ENCODE measurements around the gene PRKCA.

Gene PRKCA

DNA sequence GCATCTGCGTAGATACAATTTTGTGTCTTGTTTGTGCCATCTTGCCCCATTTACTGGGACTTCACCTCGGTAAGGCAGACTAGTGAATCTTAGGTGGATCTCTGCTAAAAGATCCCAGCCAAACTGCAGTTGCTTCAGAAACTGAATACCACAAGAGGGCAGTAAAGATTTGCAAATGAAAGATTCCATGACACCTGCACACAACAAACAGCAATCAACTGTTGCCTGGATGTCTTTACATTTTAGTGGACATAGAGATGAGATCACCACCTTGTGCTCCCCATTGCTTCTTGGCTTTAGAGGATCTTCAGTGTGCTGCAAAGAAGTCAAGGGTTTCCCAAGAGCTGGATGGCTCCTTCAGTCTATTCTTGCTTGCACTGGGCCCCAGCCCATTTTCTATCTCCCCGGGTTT lies 413.3 kb downstream of the PRKCA start:
- peak; percentile 64 for DNase-seq (ENCODE audit: low read depth)
- TF ChIP-seq, protein P1, sequence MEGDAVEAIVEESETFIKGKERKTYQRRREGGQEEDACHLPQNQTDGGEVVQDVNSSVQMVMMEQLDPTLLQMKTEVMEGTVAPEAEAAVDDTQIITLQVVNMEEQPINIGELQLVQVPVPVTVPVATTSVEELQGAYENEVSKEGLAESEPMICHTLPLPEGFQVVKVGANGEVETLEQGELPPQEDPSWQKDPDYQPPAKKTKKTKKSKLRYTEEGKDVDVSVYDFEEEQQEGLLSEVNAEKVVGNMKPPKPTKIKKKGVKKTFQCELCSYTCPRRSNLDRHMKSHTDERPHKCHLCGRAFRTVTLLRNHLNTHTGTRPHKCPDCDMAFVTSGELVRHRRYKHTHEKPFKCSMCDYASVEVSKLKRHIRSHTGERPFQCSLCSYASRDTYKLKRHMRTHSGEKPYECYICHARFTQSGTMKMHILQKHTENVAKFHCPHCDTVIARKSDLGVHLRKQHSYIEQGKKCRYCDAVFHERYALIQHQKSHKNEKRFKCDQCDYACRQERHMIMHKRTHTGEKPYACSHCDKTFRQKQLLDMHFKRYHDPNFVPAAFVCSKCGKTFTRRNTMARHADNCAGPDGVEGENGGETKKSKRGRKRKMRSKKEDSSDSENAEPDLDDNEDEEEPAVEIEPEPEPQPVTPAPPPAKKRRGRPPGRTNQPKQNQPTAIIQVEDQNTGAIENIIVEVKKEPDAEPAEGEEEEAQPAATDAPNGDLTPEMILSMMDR (IDR thresholded peaks at IDR 0.05; ENCODE audit: low read depth, low read length), result peak; percentile 70
- TF ChIP-seq, protein P2, sequence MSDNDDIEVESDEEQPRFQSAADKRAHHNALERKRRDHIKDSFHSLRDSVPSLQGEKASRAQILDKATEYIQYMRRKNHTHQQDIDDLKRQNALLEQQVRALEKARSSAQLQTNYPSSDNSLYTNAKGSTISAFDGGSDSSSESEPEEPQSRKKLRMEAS (IDR thresholded peaks at IDR 0.05; ENCODE audit: low read depth, low read length), result no peak
- TF ChIP-seq MYC (IDR thresholded peaks at IDR 0.05; ENCODE audit: low read depth, low read length), result no peak
- no peak for TF ChIP-seq POLR2A (IDR thresholded peaks at IDR 0.05; ENCODE audit: extremely low read depth, insufficient read length)
- H3K4me3 ChIP-seq (ENCODE audit: low read depth, low read length), result no peak overlapping the region

DNA sequence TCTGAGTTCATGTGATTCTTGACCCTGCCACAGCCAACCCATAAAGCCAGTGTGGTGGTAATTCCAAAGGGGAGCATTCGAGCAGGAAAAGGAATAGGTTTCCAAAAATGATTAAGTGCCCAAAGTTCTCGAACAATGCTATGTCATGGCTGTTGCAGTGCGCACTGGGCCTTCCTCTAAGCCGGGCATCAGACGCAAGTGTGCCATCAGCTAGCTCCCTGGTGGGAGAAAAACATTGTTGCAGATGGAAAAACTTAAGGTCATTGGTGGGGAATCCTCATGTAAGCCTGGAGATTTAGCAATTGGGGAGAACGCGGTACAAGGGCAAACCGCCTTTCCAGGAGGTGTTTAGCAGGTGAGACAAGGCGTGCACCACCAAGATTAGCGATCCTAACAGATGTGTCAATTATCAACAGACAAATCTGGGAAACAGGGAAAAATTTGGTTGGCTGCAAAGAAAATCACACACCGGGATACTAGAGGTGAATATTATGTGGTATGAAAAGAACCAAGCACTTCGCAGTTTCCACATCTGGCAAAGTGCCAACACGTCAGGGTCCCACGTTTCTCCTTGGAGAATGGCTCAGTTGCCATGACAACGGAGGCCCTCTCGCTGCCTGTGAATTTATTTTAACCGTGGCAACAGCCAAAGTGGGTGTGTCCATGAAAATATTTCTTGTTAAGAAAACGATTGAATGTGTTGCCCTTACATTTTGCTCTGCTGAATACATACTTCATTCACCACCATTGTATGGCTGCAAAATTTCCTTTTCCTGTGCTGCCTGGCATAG lies 414.0 kb downstream of the PRKCA start:
- DNase-seq (ENCODE audit: low read depth), result no peak
- TF ChIP-seq MYC (IDR thresholded peaks at IDR 0.05; ENCODE audit: low read depth, low read length) (no peak), POLR2A (IDR thresholded peaks at IDR 0.05; ENCODE audit: extremely low read depth, insufficient read length) (no peak)
- TF ChIP-seq, protein P2 (IDR thresholded peaks at IDR 0.05; ENCODE audit: low read depth, low read length), result no peak
- TF ChIP-seq, protein P1 (IDR thresholded peaks at IDR 0.05; ENCODE audit: low read depth, low read length), result no peak
- no peak overlapping the region for H3K4me3 ChIP-seq (ENCODE audit: low read depth, low read length)

DNA sequence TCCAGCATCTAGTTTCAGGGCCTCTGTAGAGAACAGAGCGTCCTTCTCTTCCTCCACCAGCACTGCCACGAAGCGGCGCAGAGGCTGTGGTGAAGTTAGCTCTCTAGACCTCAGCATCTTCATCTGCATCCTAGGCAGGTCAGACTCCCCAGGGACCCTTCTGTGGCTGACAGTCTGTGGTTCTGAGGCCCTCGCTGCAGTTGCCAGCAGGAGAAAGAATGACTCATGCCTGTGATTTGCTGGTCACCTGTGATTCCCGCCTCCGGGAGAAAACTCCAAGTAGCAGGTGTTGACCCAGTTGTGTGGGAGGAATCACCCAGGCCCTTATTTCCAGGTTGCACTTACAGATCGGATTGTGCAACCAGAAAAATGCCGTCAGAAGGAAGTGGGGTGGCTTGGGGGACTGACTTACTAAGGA lies 415.2 kb downstream of the PRKCA start:
- TF ChIP-seq, protein P2 (IDR thresholded peaks at IDR 0.05; ENCODE audit: low read depth, low read length), result no peak
- TF ChIP-seq, protein P1 (IDR thresholded peaks at IDR 0.05; ENCODE audit: low read depth, low read length), result no peak
- TF ChIP-seq POLR2A (IDR thresholded peaks at IDR 0.05; ENCODE audit: extremely low read depth, insufficient read length) (no peak), MYC (IDR thresholded peaks at IDR 0.05; ENCODE audit: low read depth, low read length) (no peak)
- peak; percentile 31 for DNase-seq (ENCODE audit: low read depth)
- H3K4me3 ChIP-seq (ENCODE audit: low read depth, low read length), result no peak overlapping the region

DNA sequence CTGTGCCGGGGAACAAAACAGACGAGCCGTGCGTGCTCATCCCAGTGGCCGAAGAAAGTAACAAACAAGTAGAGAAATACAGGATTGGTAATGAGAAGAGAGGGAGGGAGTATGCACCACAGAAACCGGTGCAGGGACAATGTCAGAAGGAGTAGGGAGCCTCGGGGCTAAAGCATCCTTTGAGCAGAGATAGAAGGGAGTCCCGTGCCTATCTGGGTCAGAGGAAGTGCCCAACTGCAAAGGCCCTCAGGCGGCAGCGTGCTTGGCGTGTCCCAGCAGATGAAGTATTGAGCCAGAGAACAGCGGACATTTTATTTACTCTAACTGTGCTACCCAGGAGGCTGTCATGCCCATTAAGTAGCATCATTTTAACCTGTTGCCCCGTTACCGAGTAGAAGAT lies 417.6 kb downstream of the PRKCA start:
- TF ChIP-seq, protein P2 (IDR thresholded peaks at IDR 0.05; ENCODE audit: low read depth, low read length), result no peak
- TF ChIP-seq, protein P1 (IDR thresholded peaks at IDR 0.05; ENCODE audit: low read depth, low read length), result no peak
- no peak for TF ChIP-seq MYC (IDR thresholded peaks at IDR 0.05; ENCODE audit: low read depth, low read length)
- TF ChIP-seq POLR2A (IDR thresholded peaks at IDR 0.05; ENCODE audit: extremely low read depth, insufficient read length), result no peak
- DNase-seq (ENCODE audit: low read depth), result no peak
- no peak overlapping the region for H3K4me3 ChIP-seq (ENCODE audit: low read depth, low read length)

DNA sequence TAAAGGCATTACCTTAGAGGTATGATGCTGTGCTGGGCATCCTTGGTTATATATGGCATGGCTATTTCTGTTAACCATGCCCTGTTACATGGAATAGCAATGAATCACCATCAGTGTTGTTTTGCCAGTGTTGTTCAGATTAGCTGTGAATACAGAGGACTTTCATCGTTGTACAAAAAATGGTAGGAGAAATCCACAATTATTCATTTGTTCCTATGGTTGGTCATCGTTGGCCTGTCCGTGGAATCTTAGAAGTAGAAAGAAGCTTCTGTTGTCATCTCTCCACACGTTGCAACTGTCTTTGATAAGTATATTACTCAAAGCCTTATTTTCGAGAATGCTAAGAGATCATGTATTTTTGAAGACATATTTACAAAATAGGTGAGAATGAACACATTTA lies 418.2 kb downstream of the PRKCA start:
- DNase-seq (ENCODE audit: low read depth), result no peak
- no peak overlapping the region for H3K4me3 ChIP-seq (ENCODE audit: low read depth, low read length)
- TF ChIP-seq, protein P2 (IDR thresholded peaks at IDR 0.05; ENCODE audit: low read depth, low read length), result no peak
- TF ChIP-seq POLR2A (IDR thresholded peaks at IDR 0.05; ENCODE audit: extremely low read depth, insufficient read length), result no peak
- TF ChIP-seq MYC (IDR thresholded peaks at IDR 0.05; ENCODE audit: low read depth, low read length), result no peak
- TF ChIP-seq, protein P1 (IDR thresholded peaks at IDR 0.05; ENCODE audit: low read depth, low read length), result no peak

All from NB4 (cell line).